Measurements from ENCODE around the gene S100Z. TPM values are rescaled to one million over a fixed set of nuclear protein-coding genes. Genes with fewer than 3 reads are reported as not detected.

Gene S100Z
- total and polyA plus RNA-seq, 9 of the 15 experiments (the other 6 are each of a cell fraction or from before 2014, with no cell fraction given) = 0.15 to 0.42 (median 0.20) TPM; not detected in 6

GRCh38 chr5:76816110-76816831 lies 33.5 kb upstream of the S100Z start:
- ATAC-seq (no peak), FAIRE-seq (no peak), DNase-seq (ENCODE audit: extremely low read depth in 1 of 4, low spot score in 3 of 4) (no peak)
- Histone ChIP-seq H3K4me1 (replicated peaks in 1 of 2; ENCODE audit: control insufficient read depth in 2 of 2, insufficient read depth in 2 of 2, low read length in 2 of 2) (peaks cover 0 to 15% of the 10 kb centered on the region in 2 experiments; a peak in 3 of 5 replicates), H2AFZ (ENCODE audit: low read depth, low read length) (no peak overlapping the region), H3K9me1 (ENCODE audit: control insufficient read depth, insufficient read depth, low read length) (no peaks in the 10 kb centered on the region), H3K27ac (ENCODE audit: extremely low read depth, low read depth, low read length) (no peak overlapping the region), H3K4me2 (ENCODE audit: insufficient read depth, low read length) (no peak overlapping the region), H4K20me1 (replicated peaks; ENCODE audit: control insufficient read depth, insufficient read depth, low read length) (0 out of 2 replicates have a peak, but pooled peaks cover 4% of the 10 kb centered on the region), H3K4me3 (no peak overlapping the region), H3K9ac (ENCODE audit: insufficient read depth in 1 of 2, low read depth in 2 of 2, low read length in 2 of 2) (no peak overlapping the region), H3K36me3 (ENCODE audit: control insufficient read depth, insufficient read depth, low read length) (no peaks in the 10 kb centered on the region), H3K79me2 (ENCODE audit: control insufficient read depth, insufficient read depth, low read length) (no peaks in the 10 kb centered on the region), H3K9me3 (replicated peaks; ENCODE audit: control insufficient read depth, insufficient read depth, low read depth, low read length) (no peaks in the 10 kb centered on the region), H3K27me3 (ENCODE audit: control insufficient read depth in 2 of 2, insufficient read depth in 2 of 2, low read length in 2 of 2) (peaks cover 17 to 38% of the 10 kb centered on the region in 2 experiments; a peak in 4 of 5 replicates)
- POLR2A ChIA-PET = no interaction called here
- no TSS peak for BruUV-seq (replicated peaks)
- no peak for TF ChIP-seq PYGO2 (tag; IDR thresholded peaks at IDR 0.05)
- TF ChIP-seq FUS (optimal IDR thresholded peaks at IDR 0.05; ENCODE audit: low read depth, low read length) = no peak
- TF ChIP-seq ELK3 (CRISPR knock-in tag; IDR thresholded peaks at IDR 0.05) = no peak
- no peak for TF ChIP-seq EGR1 (conservative IDR thresholded peaks at IDR 0.05)
- TF ChIP-seq TEAD1 (CRISPR knock-in tag; IDR thresholded peaks at IDR 0.05) = no peak
- WGBS (ENCODE audit: insufficient coverage, low coverage, missing lambda C conversion rate) = 0% methylated on average over 3 of the region's 3 CpGs
- CTCF ChIA-PET (ENCODE audit: low intra/inter-chr PET ratio) = no interaction called here
- intact Hi-C loops (cut with micrococcal nuclease) = no loop called here
- in situ Hi-C loops (cut with MboI) = no loop called here
